PFSK-1 (cell line): ENCODE data around the gene ENTPD3.

Source experiments
- FOXP2 ChIP-seq: optimal IDR thresholded peaks from 2 replicates; pipeline ENCODE3; 2011; ENCODE audit warnings: borderline replicate concordance, control low read depth, inconsistent platforms; ENCODE audit not compliant: insufficient read depth; ENCODE audit errors: extremely low read length, extremely low read depth
- POLR2AphosphoS5 ChIP-seq: IDR thresholded peaks from 2 replicates; pipeline ENCODE4 v1.6.1; 2012; ENCODE audit warnings: low read depth, mild to moderate bottlenecking, control low read depth, low read length, moderate library complexity
- SIN3A ChIP-seq: IDR thresholded peaks from 2 replicates; pipeline ENCODE4 v1.6.1; 2012; ENCODE audit warnings: mild to moderate bottlenecking, low read length, moderate library complexity, borderline replicate concordance; ENCODE audit not compliant: insufficient read depth
- TAF1 ChIP-seq: IDR thresholded peaks from 2 replicates; pipeline ENCODE4 v1.6.1; 2012; ENCODE audit warnings: low read length, control low read depth, borderline replicate concordance; ENCODE audit not compliant: insufficient read depth
- TF ChIP-seq, protein P1 (sequence below), 2 experiments: IDR thresholded peaks; 2 replicates each; pipeline versions ENCODE4 v1.6.1 to v1.8.0; 2011 to 2012; ENCODE audit warnings: low read depth in 2 of 2, low read length in 2 of 2, control low read depth in 1 of 2, inconsistent platforms in 1 of 2, mild to moderate bottlenecking in 1 of 2, moderate library complexity in 1 of 2; ENCODE audit not compliant: insufficient read depth in 1 of 2

DNA sequence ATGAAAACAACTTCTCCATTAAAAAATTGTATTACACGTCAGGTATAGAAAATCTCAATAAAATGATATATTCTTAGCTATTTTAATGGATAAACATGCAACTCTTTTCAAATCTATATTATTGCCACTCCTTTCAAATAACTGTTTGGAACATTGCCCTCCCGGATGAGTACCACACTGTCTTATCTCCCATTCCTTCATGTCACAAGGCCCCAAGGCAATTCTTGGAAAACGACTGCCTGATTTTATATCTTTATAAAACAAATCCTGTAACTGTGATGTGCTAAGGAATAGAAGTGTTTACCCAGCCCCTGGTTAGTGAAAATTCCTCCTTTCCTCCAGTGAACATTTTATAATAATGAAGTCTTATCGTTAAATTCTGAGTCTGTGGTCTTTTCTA lies 83.7 kb downstream of the ENTPD3 start:
- no peak for TF ChIP-seq TAF1
- TF ChIP-seq POLR2AphosphoS5 = no peak
- no peak for TF ChIP-seq SIN3A
- TF ChIP-seq, protein P1, sequence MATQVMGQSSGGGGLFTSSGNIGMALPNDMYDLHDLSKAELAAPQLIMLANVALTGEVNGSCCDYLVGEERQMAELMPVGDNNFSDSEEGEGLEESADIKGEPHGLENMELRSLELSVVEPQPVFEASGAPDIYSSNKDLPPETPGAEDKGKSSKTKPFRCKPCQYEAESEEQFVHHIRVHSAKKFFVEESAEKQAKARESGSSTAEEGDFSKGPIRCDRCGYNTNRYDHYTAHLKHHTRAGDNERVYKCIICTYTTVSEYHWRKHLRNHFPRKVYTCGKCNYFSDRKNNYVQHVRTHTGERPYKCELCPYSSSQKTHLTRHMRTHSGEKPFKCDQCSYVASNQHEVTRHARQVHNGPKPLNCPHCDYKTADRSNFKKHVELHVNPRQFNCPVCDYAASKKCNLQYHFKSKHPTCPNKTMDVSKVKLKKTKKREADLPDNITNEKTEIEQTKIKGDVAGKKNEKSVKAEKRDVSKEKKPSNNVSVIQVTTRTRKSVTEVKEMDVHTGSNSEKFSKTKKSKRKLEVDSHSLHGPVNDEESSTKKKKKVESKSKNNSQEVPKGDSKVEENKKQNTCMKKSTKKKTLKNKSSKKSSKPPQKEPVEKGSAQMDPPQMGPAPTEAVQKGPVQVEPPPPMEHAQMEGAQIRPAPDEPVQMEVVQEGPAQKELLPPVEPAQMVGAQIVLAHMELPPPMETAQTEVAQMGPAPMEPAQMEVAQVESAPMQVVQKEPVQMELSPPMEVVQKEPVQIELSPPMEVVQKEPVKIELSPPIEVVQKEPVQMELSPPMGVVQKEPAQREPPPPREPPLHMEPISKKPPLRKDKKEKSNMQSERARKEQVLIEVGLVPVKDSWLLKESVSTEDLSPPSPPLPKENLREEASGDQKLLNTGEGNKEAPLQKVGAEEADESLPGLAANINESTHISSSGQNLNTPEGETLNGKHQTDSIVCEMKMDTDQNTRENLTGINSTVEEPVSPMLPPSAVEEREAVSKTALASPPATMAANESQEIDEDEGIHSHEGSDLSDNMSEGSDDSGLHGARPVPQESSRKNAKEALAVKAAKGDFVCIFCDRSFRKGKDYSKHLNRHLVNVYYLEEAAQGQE (IDR thresholded peaks at IDR 0.05; ENCODE audit: insufficient read depth in 1 of 2, low read depth in 2 of 2, low read length in 2 of 2) = no peak
- no peak for TF ChIP-seq FOXP2
